ENCODE results near the gene ANKLE1.
A peak's percentile ranks its signal among the peaks of the same experiment; 100 is the strongest.

GRCh38 chr19:17328517-17329365, 47.0 kb downstream of the ANKLE1 start:
- 0 out of 2 replicates have a peak, but pooled peaks have one; percentile 23 for TF ChIP-seq NFYB (CRISPR knock-in tag; conservative IDR thresholded peaks at IDR 0.05; ENCODE audit: low read depth)
- TF ChIP-seq CTCF (IDR thresholded peaks at IDR 0.05): no peak
- no peak for TF ChIP-seq KAT7 (CRISPR knock-in tag; IDR thresholded peaks at IDR 0.05; ENCODE audit: borderline replicate concordance)
- TF ChIP-seq CREB1 (CRISPR knock-in tag; IDR thresholded peaks at IDR 0.05): peak; percentile 71; the same call in 1 of the 2 replicates
- no peak; the same call in 1 of the 2 replicates for TF ChIP-seq FOXK1 (CRISPR knock-in tag; IDR thresholded peaks at IDR 0.05)
- peak; percentile 36; the same call in 1 of the 2 replicates for TF ChIP-seq SP1 (CRISPR knock-in tag; conservative IDR thresholded peaks at IDR 0.05)
- TF ChIP-seq ARID4B (CRISPR knock-in tag; IDR thresholded peaks at IDR 0.05; ENCODE audit: borderline replicate concordance): no peak; the same call in 1 of the 2 replicates
- no peak for TF ChIP-seq GTF2I (CRISPR knock-in tag; conservative IDR thresholded peaks at IDR 0.05)

Data from WTC11 (cell line).